GM20000 (cell line): ENCODE data around the gene KAZN.

Experiments
- DNase-seq: peaks from one replicate; pipeline ENCODE4 v3.0.0; 2012; ENCODE audit warnings: low spot score
- TF ChIP-seq, protein P1 (sequence below): IDR thresholded peaks from 2 replicates; pipeline ENCODE4 v1.5.1; 2012; ENCODE audit warnings: mild to moderate bottlenecking, control low read depth; ENCODE audit errors: extremely low read depth, missing control alignments

KAZN gene

GRCh38 chr1:14748977-14749376 lies 150.5 kb downstream of the KAZN start:
- no peak for DNase-seq
- TF ChIP-seq, protein P1, sequence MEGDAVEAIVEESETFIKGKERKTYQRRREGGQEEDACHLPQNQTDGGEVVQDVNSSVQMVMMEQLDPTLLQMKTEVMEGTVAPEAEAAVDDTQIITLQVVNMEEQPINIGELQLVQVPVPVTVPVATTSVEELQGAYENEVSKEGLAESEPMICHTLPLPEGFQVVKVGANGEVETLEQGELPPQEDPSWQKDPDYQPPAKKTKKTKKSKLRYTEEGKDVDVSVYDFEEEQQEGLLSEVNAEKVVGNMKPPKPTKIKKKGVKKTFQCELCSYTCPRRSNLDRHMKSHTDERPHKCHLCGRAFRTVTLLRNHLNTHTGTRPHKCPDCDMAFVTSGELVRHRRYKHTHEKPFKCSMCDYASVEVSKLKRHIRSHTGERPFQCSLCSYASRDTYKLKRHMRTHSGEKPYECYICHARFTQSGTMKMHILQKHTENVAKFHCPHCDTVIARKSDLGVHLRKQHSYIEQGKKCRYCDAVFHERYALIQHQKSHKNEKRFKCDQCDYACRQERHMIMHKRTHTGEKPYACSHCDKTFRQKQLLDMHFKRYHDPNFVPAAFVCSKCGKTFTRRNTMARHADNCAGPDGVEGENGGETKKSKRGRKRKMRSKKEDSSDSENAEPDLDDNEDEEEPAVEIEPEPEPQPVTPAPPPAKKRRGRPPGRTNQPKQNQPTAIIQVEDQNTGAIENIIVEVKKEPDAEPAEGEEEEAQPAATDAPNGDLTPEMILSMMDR, result no peak

DNA sequence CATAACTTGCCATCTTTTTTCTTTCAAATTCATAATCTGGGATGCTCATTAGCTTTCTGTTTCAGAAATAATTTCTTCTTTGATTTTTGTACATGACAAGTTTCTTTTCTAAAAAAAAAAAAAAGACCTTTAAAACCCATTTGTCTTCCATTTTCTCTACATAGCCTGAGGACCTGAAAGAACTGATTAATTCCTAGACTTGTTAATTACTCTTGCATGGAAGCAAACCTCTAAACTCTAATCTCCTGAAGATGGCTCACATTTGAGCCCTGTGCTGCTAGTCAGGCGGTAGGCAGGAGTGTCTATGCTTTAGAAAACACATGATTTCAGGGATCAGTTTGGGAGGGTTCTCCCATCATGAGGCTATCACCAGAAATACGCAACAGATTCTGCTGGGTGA lies 152.0 kb downstream of the KAZN start:
- TF ChIP-seq, protein P1, result no peak
- DNase-seq, result no peak

- no peak for DNase-seq
- TF ChIP-seq, protein P1, result no peak
Measured at GRCh38 chr1:14755518-14756252, 157.2 kb downstream of the KAZN start.

DNA sequence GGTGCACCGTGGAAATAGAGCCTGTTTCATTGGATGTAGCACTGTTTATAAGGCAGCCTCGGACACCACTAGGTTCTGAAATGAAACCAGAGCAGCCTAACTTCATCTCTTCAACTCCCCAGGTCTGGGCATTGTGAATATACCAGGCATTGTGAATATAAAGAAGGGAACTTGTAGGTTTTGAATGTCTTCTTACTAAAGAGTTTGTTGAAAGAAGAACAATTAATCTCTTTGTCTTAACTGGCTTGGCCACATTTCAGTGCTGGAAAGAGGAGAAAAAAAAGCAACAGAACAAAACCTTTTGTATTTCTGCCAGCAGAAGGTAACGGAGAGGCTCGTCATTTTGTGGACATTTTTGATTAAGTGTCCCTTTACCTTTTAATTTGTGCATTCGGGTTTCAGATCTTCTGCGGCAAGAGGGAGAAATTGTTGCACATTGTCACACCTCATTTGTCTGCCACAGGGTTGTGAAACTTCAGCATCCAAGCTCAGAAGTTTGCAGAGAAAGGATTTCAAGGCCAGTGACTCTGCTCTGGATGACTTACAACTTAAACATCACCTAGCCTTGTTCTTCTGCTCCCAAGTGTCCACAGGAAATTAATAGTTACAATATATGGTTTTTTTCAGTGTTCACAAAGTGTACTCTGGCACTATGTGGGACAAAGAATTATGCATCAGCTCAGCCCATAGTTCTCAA lies 158.3 kb downstream of the KAZN start:
- TF ChIP-seq, protein P1, result no peak
- no peak for DNase-seq

- DNase-seq, result no peak
- TF ChIP-seq, protein P1, result no peak
Measured at GRCh38 chr1:14757286-14757625, 158.8 kb downstream of the KAZN start.

GRCh38 chr1:14759042-14759818 lies 160.7 kb downstream of the KAZN start:
- TF ChIP-seq, protein P1, result no peak
- DNase-seq, result no peak

DNA sequence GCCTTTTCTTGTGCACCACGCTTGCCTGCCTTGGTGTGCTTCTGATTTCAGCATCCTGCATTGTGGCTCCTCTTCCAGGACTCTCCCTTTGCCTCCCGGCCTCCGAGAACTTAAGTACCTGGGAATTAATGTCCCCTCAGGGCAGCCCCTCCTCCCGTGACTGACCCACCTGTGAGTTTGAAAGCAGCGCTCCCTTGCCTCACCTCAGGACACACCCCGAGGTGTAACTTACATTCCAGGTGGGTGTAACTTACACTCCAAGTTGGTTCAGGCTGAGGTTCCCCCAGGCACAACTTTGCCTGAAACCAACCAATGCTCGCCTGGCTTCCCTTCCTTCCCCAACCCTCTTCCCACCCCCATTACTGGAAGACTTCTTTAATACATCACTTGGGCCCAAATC lies 161.4 kb downstream of the KAZN start:
- TF ChIP-seq, protein P1, result no peak
- no peak for DNase-seq
